ENCODE results near the gene PDIA5.

Gene PDIA5

GRCh38 chr3:123119802-123120201 is 53.0 kb downstream of the PDIA5 start:
- no peak for DNase-seq (ENCODE audit: low read depth)

GRCh38 chr3:123120573-123120972 is 53.7 kb downstream of the PDIA5 start:
- no peak for DNase-seq (ENCODE audit: low read depth)

- DNase-seq (ENCODE audit: low read depth): no peak
These were observed 55.2 kb downstream of the PDIA5 start for GRCh38 chr3:123122057-123122456.

GRCh38 chr3:123122525-123123315 is 55.9 kb downstream of the PDIA5 start:
- DNase-seq (ENCODE audit: low read depth): no peak

GRCh38 chr3:123123716-123124616 is 57.1 kb downstream of the PDIA5 start:
- DNase-seq (ENCODE audit: low read depth): no peak

- DNase-seq (ENCODE audit: low read depth): no peak
These were observed 58.1 kb downstream of the PDIA5 start for GRCh38 chr3:123124971-123125370.

GRCh38 chr3:123126031-123126430 is 59.2 kb downstream of the PDIA5 start:
- DNase-seq (ENCODE audit: low read depth): no peak

- DNase-seq (ENCODE audit: low read depth): no peak
These were observed 59.8 kb downstream of the PDIA5 start for GRCh38 chr3:123126653-123127052.

- no peak for DNase-seq (ENCODE audit: low read depth)
These were observed 62.3 kb downstream of the PDIA5 start for GRCh38 chr3:123129092-123129491.

- DNase-seq (ENCODE audit: low read depth): no peak
These were observed 62.7 kb downstream of the PDIA5 start for GRCh38 chr3:123129532-123129931.

GRCh38 chr3:123130079-123130750 is 63.4 kb downstream of the PDIA5 start:
- DNase-seq (ENCODE audit: low read depth): no peak

- no peak for DNase-seq (ENCODE audit: low read depth)
These were observed 67.8 kb downstream of the PDIA5 start for GRCh38 chr3:123134671-123135070.

GRCh38 chr3:123137001-123137400 is 70.2 kb downstream of the PDIA5 start:
- no peak for DNase-seq (ENCODE audit: low read depth)

- peak; percentile 55 for DNase-seq (ENCODE audit: low read depth)
These were observed 72.1 kb downstream of the PDIA5 start for GRCh38 chr3:123138839-123139444.

- DNase-seq (ENCODE audit: low read depth): no peak
These were observed 72.7 kb downstream of the PDIA5 start for GRCh38 chr3:123139522-123139921.

- no peak for DNase-seq (ENCODE audit: low read depth)
These were observed 73.7 kb downstream of the PDIA5 start for GRCh38 chr3:123140550-123140949.

- no peak for DNase-seq (ENCODE audit: low read depth)
These were observed 74.5 kb downstream of the PDIA5 start for GRCh38 chr3:123141276-123141675.

GRCh38 chr3:123143669-123144411 is 77.0 kb downstream of the PDIA5 start:
- no peak for DNase-seq (ENCODE audit: low read depth)

GRCh38 chr3:123147754-123148535 is 81.1 kb downstream of the PDIA5 start:
- no peak for DNase-seq (ENCODE audit: low read depth)

- no peak for DNase-seq (ENCODE audit: low read depth)
These were observed 81.9 kb downstream of the PDIA5 start for GRCh38 chr3:123148772-123149171.

GRCh38 chr3:123149525-123149924 is 82.7 kb downstream of the PDIA5 start:
- no peak for DNase-seq (ENCODE audit: low read depth)
